LNCAP (cell line): ENCODE data around the gene SH2D6.

Experiments used
- TF ChIP-seq, protein P1 (sequence below): fragments of 450-650 bp; IDR thresholded peaks from 2 replicates; pipeline ENCODE4 v1.5.1; 2017; ENCODE audit warnings: mild to moderate bottlenecking

SH2D6 gene

DNA sequence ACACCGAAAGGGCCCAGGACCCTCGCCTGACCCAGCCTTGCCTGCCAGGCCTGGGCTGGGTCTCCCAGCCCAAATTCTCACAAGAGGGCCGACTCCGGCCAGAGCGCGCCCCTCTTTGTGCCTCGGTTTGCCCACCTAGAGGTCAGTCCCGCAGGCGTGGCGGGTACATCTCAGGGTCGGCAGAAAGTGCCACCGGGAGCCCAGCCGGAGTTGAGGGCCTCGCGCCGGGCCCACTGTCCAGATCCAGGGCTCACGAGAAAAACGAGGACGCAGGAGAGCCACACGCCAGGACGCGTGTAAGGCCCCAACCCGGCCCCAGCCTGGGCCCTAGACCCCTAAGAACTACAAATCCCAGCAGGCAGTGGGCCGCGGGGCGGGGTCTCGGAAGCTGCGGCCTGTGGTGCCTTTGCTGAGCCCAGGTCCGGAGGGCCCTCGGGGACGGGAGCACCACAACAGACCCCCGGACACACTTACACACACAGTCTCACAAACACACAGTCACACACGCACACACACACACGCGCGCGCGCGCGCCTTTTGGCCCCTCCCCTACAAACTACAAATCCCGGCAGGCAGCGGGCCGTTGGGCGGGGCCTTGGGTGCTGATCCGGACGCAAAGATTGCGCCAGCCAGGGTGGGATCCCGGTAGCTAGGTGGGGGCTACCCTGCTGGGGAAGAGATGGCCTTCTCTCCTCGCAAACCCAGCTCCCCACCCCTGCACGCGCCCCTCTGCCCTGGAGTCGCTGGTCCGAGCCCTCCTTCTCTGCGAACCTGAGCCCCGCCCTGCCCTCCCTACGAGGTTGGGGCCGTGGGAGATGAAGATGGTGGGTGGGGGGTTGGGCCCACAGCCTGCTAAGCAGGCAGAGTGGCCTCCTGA, at the start of gene SH2D6:
SH2D6 (plus strand) TSS at position 583 of the 877 bp plus-strand sequence. CDS start 10,752 bp downstream, outside the sequence.
- TF ChIP-seq, protein P1, sequence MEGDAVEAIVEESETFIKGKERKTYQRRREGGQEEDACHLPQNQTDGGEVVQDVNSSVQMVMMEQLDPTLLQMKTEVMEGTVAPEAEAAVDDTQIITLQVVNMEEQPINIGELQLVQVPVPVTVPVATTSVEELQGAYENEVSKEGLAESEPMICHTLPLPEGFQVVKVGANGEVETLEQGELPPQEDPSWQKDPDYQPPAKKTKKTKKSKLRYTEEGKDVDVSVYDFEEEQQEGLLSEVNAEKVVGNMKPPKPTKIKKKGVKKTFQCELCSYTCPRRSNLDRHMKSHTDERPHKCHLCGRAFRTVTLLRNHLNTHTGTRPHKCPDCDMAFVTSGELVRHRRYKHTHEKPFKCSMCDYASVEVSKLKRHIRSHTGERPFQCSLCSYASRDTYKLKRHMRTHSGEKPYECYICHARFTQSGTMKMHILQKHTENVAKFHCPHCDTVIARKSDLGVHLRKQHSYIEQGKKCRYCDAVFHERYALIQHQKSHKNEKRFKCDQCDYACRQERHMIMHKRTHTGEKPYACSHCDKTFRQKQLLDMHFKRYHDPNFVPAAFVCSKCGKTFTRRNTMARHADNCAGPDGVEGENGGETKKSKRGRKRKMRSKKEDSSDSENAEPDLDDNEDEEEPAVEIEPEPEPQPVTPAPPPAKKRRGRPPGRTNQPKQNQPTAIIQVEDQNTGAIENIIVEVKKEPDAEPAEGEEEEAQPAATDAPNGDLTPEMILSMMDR = no peak

DNA sequence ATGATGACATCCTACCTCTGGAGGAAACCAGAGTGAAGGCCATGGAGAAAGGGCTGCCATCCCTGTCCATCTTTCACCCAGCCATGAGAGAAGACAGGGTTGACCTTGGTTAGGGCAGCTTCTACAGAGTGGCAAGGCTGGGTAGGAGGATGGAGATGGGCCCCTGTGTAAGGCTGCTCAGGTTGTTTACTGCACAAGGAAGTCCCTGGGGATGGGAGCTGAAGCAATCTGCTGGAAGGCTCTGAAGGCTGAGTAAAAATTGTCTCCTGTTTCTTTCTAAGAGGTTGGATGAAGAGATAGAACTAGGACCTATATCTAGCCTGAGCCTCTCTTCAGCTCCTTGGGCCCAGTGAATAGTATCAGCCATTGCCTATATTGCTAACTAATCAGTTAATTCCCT, 49.6 kb upstream of the SH2D6 start:
- TF ChIP-seq, protein P1 = no peak

DNA sequence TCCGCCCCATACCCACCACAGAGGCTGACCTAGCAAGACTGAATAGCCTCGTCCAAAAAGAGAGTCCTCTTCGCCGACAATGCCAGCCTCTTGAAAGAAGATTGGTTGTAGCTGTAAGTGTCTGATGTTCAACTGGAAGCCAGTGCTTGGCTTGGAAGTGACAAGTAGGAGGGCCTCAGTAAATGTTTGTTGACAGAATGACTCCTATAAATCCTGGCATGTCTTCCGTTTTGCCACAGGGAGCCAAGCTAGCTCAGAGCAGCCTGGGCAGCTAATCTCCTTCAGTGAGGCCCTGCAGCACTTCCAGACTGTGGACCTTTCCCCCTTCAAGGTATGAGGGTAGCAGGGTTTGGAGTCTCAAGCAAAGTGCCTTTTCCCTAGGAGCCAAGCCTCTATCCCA, 49.0 kb upstream of the SH2D6 start:
- TF ChIP-seq, protein P1 = no peak

DNA sequence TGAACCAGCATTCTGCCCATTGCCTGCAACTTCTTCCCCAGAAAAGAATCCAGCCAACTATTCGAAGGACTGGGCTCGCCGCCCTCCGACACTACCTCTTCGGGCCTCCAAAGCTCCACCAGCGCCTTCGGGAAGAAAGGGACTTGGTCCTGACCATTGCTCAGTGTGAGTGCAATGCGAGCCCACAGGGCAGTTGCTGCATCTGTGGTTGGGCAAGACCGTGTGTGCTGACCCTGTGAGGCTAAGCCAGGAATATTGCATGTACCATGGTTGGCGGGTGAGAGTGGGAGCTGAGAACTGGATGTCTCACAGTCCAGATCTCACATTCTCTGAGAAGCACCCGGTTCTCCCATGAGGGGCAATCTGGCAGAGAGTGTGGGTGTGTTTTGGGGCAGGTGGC, 47.5 kb upstream of the SH2D6 start:
- TF ChIP-seq, protein P1 = no peak

DNA sequence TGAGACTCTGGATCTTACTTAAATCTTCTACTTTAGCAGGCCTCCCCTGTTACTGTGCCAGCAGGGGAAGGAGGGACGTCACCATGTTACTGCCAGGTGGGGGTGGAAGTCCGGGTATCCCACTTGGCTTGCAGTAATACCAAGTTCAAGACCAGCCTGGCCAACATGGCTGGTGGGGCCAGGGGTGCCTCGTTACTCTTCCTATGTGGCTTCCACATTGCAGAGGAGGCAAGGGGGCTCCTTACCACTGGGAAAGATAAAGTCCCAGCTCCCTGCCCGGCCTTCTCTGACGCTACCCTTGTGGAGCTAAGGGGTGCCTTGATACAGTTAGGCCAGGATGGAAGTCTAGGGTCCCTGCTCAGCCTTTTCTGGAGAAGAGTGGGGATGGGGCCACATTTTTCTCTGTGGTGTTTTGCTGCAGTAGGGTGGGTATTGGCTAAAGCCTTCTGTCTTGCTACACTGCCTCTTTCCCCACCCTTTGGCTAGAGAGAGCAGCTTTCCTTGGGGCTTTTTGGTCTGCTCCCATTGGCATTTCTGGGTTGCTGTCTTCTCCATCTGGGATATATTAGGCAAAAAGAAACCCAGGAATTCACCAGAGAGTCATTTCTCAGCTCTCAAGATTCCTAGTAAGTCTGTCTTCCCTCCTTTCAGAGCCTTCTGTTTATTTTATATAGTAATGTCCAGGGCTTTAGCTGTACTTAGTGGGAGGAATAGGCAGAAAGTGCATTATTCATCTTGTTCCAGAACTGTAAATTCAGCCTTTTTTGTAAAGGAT, 42.0 kb upstream of the SH2D6 start:
- TF ChIP-seq, protein P1 = no peak

DNA sequence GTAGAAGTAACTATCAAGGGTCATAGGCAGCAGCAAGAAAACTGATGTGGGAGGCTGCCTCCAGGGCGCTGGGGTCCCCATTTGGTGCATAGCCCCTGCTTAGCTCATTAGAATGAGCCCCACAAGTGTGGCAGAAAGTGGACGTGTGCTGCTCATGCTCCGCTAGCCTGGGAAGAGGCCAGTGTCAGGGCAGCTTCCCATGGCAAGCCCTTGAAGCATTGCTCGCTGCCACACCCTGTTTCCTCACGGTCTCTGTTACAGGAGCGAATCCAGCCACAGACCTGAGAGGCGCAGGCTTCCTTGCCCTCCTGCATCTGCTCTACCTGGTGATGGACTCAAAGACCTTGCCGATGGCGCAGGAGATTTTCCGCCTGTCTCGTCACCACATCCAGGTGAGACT, 41.4 kb upstream of the SH2D6 start:
- TF ChIP-seq, protein P1 = no peak

DNA sequence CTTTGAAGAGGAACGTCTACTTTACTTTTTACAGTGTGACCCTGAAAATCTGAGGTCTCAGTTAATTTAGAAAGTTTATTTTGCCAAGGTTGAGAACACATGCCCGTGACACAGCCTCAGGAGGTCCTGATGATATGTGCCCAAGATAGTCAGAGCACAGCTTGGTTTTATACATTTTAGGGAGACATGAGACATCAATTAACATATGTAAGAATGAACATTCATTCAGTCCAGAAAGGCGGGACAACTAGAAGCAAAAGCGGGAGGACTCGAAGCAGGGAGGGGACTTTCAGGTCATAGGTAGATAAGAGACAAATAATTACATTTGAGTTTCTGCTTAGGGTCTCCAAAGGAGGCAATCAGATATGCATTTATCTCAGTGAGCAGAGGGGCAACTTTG, 40.3 kb upstream of the SH2D6 start:
- TF ChIP-seq, protein P1 = no peak
